H54 (cell line): ENCODE measurements around the gene IRF2.

Source experiments
- DNase-seq: peaks from one replicate; pipeline ENCODE4 v3.0.0; 2011; ENCODE audit warnings: low spot score, mixed read lengths; ENCODE audit not compliant: insufficient read length
- FAIRE-seq: peaks from 3 replicates; lab custom pipeline; 2011; peaks lifted over from hg19 to GRCh38; lab: Jason Lieb, UNC
- POLR2A ChIP-seq: IDR thresholded peaks from 2 replicates; pipeline ENCODE4 v1.6.1; 2011; ENCODE audit warnings: low read depth, mild to moderate bottlenecking, low read length

The IRF2 gene

DNA sequence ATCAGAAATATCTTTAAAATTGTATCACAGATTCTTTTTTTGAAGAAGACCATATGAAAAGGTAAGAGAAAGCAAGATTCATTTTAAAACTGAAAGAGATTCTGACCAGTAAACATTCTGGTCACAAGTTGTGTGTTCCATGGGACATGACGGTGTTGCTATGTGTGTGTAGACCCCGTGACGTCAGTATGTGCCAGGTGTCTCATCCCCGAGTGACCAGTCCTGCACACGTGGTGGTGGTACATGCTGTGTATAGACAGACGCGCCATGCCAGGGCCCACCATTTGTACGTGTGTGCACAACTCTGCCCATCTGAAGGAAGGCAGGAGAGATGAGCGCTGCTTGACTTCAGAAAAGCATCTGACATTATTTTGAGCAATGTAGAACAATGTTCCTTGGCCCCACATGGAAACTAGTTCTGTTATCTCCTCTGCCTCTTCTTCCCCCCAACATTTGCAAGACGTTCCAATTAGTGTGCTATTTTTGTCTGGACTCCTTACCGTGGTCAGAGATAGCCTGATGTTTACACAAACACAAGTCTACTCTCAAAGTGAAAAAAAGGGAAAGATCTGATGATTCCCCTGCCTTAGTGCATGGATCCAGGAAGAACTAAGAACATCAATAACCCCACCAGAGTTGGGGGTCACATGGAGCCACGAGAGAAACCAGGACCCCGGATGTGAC lies 51.2 kb downstream of the IRF2 start:
- DNase-seq (no peak), FAIRE-seq (no peak)

DNA sequence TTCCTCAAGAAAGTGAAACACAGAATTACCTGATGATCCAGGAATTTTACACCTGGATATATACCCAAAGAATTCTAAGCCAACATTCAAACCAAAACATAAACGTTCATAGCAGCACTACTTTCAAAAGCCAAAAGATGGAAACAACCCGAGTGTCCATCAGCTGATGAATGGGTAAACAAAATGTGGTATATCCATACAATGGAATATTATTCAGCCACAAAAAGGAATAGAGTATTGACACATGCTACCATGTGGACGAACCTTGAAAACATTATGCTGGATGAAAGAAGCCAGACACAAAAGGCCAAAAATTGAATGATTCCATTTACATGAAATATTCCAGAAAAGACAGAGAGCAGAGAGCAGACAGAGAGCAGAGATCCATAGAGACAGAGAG lies 52.0 kb downstream of the IRF2 start:
- no peak for TF ChIP-seq POLR2A
- DNase-seq (no peak), FAIRE-seq (no peak)

More for the DNA sequence above, 51.2 kb downstream of the IRF2 start:
- no peak for TF ChIP-seq POLR2A

DNA sequence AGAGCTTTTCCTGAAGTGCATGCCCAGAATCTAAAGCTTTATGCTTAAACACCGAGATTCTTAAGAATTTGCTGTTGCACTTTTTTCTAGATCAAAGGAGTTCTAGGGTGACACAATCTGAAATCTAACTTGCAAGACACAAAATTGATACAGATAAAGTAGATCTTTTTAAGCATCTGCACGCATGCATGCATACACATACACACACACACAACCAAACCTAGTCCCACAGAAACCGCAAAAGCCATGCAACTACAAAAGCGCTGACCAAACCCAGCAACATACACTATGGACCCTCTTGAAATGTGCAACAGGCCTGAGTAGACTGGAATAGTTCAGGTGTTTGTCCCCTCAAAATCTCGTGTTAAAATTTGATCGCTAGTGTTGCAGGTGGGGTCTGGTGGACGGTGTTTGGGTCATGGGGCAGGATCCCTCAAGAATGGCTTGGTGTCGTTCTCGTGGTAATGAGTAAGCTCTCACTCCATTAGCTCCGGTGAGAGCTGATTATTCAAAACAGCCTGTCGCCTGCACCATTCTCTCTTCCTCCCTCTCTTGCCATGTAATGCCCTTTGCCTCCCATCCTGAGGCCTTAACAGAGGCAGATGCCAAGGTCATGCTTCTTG lies 52.7 kb downstream of the IRF2 start:
- TF ChIP-seq POLR2A = no peak
- FAIRE-seq (no peak), DNase-seq (no peak)

DNA sequence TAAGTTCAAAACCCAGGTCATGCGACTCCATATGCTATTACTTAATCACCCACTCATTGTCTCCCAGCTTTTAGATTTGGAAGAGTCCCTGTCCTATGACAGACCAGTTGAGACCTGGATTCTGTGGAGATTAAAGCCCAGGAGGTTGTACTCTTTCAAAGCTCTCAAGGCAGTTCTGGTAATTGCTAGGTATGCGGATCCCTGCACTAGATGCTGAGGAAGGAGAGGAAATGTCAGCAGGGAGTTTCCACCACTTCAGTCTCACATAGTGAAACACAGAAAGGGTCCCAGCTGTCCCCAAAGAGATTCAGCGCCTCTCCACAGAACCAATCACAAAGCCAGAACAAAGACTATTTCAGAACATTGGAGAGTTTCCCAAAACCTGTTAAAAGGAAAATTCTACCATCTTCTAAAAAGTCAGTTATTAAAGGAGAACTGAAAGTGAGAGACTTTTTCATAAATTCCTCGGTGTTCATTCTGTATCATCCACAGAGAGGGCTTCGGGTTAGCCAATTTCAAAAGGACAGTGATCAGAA lies 53.4 kb downstream of the IRF2 start:
- no peak for TF ChIP-seq POLR2A
- FAIRE-seq = no peak
- no peak for DNase-seq

- DNase-seq = no peak
- no peak for FAIRE-seq
- no peak for TF ChIP-seq POLR2A
These were observed 53.9 kb downstream of the IRF2 start for GRCh38 chr4:184420402-184420801.

DNA sequence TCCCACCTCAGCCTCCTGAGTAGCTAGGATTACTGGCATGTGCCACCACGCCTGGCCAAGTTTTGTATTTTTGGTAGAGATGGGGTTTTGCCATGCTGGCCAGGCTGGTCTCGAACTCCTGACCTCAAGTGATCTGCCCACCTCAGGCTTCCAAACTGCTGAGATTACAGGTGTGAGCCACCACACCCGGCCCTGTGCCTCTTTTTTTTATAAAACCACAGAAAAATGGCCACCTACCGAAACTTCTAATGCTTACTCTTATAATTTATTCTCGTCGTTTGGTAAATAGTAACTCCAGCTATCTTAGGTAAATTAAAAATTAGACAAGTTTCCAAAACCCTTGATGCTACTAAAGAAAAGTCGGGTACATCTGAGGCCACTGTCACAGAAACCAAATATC lies 54.4 kb downstream of the IRF2 start:
- TF ChIP-seq POLR2A = no peak
- no peak for DNase-seq
- FAIRE-seq = no peak

DNA sequence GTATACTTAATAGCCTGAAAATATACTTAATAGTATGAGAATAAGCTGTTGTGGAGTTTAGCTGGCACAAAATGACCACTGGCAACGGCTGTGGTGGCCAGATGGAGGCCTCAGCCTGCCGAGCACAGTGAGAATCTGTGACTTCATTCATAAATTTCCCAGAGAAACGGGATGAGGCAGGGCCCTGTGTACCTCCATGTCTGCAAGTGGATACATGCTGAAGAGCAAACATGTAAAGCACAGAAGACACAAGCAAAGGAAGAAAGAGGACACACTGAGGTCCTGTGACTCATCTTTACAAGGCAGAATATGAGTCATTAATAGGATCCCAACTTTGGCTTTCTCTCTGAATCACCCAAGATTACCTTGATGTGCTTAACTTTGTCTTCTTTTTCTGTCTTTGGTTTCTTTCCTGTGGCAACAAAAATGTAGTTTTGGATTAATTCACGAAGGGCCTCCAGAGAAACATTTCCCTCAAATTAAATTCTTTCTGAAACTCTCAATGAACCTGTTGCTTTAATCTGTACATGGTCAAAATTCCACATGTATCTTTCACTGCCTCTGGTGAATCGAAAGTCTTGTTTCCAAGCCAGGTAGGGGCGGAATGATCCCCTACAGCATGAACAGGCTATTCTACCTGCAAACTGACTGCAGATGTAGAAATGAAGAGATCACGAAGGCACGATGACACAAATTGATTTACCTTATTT lies 56.4 kb downstream of the IRF2 start:
- no peak for TF ChIP-seq POLR2A
- FAIRE-seq = no peak
- DNase-seq = peak; percentile 54

DNA sequence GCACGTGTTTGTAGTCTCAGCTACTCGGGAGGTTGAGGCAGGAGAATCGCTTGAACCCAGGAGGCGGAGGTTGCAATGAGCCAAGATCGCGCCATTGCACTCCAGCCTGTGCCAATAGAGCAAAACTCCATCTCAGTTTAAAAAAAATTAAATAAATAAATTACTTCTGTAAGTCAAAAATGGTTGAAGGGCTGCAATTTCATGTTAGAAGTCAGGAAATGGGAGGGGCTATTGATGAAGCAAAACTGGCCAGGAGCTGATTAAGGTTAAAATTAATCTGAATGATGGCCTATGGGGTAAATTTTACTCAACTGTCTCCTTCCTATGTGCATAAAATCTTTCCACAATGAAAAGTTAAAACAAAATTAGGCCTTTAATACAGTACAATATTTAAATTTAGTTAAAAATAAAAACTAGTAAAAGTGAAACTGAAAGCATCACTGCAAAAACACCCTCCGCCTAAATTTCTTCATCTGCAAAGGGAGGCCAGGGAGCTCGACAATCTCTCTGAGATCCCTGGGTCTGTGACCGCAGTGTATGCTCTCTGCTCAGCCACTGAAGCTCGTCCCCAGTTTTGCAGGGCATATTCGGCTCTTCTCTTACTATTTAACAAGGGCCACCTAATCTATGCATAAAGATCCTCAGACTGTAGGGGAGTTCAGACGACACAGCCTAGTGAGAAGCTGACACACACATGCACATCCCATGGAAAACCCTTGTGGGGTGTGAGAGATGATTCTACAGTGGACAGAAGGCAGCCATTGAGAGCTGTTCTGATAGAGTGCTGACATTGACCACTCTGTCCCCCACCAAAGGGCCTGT lies 57.2 kb downstream of the IRF2 start:
- no peak for TF ChIP-seq POLR2A
- FAIRE-seq = no peak
- DNase-seq = peak; percentile 6

DNA sequence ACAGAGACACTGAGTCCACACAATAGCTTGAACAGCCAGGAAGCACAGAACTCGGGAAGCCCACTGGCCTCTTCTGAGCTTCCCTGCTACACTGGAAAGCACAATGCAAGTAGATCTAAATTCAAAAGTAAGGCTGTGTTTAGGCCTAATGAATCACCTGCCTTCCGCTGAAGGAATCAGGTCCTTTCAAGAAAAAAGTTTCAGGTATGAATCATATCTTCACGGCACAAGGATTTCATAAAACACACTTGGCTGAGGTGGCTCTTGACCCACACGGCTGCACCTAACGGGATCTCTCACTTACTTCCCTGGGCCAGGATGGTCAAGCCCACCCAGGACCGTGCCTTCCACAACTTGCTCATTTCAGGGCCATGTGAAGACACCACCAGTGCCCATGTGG lies 59.3 kb downstream of the IRF2 start:
- no peak for FAIRE-seq

GRCh38 chr4:184413261-184414046 lies 60.9 kb downstream of the IRF2 start:
- FAIRE-seq (no peak), DNase-seq (no peak)
- no peak for TF ChIP-seq POLR2A

More for the DNA sequence above, 59.3 kb downstream of the IRF2 start:
- DNase-seq = no peak
- no peak for TF ChIP-seq POLR2A

DNA sequence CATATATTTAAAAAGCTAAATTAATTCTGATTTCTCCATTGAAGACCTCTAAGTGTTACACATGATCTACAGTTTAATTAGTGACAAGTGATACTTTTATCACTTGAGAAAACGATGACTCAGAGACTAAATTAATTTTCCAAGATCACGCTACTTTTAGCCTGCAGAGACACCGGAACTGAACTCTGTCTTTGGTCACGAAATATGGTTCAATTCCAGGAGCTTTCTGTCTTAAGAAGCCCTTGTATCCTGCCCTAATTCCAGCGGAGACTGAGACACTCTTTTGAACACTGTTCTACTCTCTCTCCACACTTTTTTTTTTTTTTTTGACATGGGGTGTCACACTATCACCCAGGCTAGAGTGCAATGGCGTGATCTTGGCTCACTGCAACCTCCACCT lies 63.6 kb downstream of the IRF2 start:
- TF ChIP-seq POLR2A = no peak
- DNase-seq (no peak), FAIRE-seq (no peak)

- TF ChIP-seq POLR2A = no peak
- DNase-seq = no peak
- FAIRE-seq = no peak
These were observed 64.2 kb downstream of the IRF2 start for GRCh38 chr4:184409911-184410692.
